GM18858 (cell line): ENCODE data around the gene OCA2.

ENCODE experiments used
- ATAC-seq: cut with Tn5 transposase; IDR thresholded peaks from one replicate; pipeline ENCODE4 v1.9.1; 2021; ENCODE audit not compliant: unreplicated experiment

Gene OCA2

DNA sequence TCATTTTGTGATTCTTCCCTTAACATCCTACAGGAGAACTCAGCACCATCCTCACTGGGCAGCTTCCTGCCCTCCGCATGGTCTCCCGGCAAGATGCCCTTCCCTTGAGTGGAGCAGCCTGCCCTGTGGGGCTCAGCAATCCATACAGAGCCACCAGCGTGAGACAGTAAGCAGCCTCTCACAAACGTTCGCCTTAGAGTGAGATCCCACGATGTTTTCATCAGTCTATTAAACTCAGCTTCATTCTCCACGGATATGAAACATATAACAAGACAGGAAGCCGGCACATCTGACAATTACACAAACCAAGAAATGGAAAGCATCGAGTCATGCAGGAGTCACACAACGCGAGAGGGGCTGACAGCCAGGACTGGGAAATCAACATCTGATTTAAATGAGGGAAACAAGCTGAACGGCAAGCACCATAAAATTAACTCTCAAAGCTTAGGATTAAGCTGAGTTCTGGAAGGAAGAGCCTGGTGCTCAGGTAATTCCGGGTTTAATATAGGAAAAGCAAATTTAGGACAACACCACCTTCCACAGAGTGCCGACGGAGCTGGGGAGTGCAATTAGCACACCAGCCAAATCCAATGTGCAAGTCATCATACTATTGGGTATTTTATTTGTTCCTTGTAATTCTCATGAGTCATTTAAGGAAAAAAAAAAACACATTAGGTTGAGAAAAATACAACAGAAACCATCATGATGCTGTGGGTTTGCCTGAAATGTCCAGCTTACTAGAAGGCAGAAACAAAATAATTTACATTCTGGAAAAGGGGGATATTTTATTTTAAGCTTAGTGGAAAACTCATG lies 272.0 kb downstream of the OCA2 start:
- no peak for ATAC-seq

DNA sequence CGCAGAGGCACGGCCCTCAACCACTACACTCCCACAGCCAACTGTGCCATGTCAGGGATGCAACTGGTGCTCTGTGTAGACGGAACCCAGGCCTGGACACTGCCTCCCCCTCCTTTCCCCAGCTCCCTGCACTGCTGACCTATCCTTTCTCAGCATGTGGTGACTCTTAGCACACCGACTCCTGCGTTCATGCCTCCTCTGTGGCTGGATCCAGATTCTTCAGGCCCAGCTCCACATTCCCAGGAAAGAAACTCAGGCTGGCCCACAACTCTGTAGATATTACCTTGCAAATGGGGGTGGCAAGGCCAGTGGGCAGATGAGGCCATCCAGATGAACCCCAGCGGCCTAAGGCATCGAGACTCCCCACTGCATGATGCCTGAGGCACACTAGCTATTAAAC lies 272.7 kb downstream of the OCA2 start:
- ATAC-seq = no peak

DNA sequence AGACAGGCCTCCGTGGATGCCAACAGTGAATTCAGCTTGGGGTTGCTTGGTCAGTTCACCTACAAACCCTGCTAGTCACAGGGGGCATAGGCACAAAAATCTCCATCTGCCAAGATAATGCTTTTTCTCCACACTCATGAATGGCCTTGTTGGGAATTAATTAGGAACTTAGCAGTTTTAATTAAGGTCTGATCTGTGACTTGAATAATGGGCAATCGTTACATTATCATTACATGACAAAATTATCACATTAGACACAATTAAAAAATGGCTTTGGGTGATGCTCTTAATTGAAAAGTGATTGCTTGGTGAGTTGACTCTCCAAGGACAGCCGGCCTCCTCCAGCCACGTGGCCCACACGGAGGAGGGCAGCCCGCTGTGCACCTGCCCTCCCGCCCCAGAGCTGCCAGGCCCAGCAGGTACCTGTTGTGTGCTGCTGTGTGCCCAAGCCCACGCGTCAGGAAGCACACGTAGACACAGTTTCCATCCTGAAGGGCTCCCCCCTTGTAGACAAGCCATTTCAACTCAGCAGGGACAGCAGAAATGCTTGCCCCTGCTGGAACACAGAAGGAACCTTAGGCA lies 274.2 kb downstream of the OCA2 start:
- ATAC-seq = no peak

DNA sequence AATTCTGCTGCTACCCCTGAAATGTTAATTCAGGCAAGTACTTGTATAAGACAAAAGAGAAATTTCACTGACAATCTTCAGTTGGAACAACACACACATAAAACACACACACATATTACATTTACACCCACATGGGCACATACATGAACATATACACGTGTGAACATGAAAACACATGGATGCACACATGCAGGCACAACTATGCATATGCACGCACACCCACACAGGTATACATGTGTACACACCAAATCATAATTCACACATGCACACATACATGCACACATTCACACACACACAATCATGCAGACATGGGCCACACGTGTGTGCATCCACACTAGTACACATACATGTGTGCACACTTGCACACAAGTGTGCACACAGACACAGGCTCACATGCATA lies 277.8 kb downstream of the OCA2 start:
- no peak for ATAC-seq

DNA sequence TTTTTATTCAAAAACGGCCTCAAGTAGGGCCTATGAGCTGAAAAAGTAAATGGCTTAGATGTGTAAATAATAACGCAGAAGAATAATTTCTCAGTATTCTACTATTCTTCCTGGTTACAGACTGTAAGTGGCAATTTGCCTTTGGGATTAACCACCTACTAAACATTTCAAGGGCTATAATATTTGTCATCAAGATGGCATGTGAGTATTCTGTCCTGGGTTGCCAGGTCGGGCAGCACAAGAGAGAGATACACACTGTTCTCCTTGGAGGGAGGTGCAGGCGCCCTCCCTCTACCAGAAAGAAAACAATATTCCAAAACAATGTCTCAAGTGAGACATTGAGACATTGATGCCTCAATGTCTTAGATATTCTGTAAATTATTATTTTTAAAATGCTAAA lies 278.4 kb downstream of the OCA2 start:
- no peak for ATAC-seq

DNA sequence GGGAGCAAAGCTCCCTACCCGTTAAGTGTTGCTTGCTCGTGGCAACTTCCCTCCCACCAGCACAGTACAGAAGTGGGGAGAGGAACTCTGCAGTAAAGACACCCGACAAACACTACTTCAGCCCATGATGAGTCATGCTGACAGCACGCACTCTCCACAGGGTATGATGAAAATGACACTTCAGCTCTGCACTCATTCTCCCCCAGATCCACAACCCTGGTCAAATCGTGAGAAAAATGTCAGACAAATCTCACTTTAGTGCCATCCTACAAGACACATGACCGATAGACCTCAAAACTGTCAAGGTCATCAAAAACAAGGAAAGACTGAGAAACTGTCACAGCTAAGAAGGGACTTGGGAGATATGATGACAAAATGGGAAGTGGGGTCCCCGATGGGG lies 278.9 kb downstream of the OCA2 start:
- ATAC-seq = no peak

DNA sequence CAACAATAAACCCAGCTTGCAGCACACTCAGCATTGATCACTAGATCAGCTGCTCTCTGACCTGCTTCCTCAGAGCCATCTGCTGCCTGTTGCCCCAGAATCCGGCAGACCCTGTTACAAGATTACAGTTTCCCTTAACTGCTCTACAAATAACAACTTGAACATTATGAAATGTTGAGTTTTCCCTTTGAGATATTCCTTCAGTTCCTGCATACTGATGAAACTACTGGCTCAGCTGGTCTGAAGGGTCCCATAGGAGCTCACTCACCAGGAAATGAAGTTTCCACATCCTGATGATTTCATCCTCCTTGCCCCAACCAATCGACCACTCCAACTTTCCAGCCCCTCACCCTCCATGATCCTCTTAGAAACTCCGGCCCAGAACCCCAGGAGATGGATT lies 281.9 kb downstream of the OCA2 start:
- ATAC-seq = no peak

DNA sequence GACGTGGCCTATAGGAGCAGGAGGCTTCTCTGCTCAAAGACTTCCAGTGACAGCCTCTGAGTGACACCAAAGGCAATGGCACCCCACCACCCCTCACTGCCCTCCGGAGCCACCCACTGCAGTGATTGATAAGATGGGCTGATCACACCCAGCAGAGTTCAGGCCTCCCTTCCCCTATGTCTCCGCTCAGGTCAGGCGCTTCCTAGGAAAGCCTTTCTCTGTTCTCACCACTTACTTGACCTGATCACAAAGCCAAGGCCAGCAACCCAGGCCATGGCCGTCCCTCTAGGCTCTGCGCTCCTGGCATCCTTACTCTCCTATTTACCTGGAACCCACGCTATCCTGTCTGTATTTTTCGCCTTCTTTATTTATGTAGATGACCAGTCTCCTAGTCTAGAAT lies 282.3 kb downstream of the OCA2 start:
- no peak for ATAC-seq

DNA sequence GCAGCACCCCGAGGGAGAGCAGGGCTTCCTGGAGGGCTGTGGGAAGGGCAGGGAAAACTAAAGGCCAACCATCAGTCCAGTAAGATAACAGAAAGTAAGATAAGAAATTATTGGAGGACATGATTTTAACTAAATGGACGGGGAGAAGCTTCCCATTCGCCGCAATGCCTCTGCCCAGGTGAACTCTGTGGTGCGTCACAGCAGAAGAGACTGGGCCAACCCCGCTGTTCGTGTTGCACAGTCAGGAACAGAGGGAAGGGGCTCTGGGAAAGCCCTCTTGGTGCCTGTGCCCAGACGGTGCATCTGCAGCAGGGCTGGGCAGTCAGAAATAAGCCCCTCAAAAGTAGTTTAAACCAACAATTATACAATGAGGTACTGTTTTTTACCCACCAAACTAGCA lies 284.1 kb downstream of the OCA2 start:
- ATAC-seq = no peak

DNA sequence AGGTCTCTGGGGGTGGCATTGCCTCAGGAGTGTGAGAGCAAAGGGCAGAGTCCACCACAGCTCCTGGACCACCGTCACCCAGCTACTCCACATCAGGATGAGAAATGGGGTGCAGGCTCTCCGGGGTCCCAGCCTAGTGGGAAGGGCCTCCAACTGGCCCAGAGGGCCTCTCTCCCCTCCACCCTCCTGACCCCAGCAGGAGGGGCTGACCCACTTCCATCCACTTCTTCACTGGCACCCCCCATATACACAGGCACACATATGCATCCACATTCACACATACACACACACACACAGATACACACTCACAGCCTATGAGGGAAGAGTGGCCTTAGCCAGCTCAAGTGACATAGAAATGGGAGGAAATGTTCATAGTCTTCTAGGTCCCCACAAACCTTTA lies 286.0 kb downstream of the OCA2 start:
- no peak for ATAC-seq

DNA sequence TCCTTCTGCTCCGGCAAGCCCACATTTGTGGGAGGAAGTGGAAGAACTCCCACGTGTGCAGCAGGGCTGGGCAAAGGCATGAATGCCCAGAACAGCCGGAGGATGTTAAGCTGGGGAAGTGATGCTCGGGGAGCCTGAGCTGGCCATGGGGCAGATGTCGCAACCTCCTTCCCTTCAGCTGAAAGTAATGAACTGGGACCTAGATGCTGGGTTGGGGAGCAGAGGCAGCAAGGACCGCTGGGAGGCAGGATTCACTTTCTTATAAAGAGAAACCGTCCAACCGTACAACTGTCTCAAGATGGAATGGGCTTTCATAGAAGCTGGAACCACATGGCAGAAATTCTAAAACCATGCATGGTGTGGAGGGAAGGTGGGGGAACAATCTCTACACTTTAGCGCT lies 290.9 kb downstream of the OCA2 start:
- ATAC-seq = no peak

DNA sequence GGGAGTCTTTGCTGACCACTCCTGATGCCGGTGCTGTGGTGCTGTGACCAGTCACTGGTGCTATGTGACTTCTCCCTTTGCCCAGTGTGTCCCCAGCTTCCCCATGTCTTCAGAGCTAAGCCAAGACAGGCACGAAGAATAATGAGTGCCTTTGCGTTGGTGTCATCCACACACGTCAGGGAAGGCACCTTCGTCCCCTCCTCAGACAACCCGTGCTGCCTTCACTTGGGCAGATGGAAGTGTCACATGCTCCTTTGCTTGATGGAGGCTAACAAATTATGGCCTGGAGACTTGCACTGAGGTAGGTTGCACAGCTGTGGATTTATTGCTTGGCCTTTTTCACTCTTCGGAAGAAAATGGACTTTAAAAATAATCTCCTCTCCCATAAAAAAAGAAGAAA lies 291.8 kb downstream of the OCA2 start:
- no peak for ATAC-seq

DNA sequence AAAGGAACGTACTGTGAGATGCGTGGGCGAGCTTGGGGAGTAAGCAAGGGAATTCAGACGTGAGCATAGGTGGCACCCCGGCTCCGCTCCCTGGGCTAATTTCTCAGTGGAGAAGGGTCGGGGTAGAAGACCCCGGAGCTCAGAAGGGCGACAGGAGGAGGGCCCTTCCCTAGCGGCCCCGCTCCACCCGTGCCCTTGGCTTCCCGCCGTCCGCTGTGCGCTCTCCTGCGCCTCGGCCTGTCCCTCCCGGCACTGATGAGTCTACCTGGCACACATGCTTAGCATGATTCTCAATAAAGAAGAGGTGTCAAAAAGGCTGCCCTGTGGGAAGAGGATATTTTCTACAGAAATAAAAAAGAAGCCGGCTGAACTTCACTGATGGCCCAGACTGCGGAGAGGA lies 292.7 kb downstream of the OCA2 start:
- no peak for ATAC-seq

DNA sequence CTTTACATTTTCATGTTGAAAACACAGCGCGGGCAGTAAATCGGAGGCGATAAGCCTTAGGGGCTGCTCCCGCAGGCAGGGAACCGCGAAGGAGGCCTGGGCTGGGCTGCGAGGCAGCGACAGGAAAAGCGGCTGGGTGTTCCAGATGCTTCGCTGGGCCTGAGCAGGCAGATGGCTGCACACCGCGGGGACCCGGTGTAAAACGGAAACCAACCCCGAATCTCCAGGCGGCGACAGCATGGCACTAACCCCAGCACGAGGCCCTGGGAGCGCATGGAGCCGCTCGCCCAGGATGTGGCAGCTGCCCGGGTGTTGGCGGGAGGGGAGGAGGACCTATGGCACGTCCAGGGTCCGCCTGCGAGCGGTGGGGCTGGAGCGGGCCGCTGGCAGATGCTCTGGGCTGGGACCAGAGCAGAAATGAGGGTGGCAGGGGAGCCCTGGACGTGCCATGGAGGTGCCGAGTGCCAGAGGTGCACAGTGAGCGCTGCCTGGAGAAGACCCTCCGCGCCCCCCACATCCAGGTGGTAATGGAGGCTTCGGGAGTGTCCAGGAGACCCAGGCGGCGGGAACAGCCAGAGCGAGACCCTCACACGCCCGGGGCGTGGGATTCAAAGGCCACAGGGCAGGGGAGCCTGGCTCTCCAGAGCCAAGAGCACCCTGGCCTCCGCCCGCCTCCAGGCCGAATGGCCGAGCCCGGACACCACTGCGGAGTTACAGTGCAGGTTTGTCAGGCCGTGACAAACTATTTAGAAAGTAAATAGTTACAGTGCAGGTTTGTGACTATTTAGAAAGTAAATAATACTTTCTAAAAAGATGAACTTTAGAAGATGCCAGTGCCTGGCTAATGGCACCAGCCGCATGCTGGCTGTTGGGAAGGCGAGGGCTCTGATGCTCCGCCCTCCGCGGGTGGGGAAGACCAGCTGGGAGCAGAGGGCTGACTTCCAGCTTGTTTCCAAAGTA lies 293.6 kb downstream of the OCA2 start:
- no peak for ATAC-seq

DNA sequence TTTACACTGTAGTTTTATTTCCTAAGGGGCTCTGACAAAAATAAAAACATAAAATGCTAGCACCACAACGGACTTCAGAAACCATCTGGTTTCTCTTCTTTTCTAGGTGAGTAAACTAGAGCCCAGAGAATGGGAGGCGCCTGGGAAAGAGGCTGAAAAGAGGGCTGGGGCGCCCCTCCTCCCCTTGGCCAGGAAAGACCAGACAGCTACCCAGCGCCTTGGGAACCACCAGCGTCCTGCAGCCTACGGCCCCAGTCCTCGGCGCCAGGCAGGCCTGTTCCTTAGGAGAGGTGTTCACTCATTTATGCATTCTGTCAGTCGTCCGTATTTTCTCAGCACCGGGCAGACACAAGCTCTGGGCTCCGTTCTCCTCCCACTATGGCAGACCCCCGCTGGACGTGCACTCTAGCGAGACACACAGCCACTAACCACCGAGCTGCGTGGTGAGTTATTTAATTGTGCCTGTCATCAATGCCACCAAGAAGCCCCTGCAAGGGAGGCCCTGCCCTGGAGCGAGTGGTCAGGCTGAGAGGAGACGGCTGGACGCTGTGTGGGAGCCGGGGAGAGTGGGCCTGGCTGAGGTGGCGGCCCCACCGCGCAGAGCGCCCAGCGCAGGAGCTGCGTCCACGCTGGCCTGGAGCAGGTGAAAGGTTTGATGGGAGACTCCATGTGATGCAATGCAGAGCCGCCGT lies 294.4 kb downstream of the OCA2 start:
- ATAC-seq = no peak

DNA sequence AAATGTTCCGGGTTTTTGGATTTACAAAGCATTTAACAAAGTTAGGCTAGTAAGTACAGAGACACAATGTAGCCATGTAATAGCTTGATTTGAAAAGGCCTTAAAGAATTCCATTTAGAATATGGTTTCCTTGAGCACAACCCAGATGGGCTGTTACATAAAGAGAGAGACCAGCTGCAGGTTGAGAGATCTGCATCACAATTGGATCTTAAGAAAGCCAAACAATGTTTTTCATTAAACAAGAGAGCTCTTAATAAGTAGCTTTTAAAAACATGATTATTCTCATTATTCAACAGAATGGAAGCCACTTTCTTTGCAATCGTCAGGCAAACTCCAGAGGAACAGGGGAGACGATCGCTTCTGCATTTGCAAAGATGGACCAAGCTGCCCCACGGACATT lies 300.3 kb downstream of the OCA2 start:
- ATAC-seq = no peak

DNA sequence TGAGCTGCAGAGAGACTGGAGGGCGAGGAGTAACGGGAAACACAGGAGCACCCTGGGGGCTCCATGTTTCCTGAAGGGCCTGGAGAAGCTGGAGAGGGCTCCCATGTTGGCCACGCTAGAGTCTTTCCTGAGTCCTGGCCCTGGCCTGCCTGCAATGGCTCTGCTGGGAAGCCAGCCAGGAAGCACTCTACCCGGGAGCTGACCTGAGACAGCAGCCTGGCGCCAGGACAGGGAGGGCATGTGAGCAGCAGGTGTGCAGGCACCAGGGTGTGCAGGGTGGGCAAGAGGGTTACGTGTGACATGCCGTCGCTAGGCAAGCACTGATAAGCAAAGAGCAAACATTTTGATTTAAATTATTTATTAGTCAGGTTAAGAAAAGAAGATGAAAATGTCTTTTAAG lies 301.4 kb downstream of the OCA2 start:
- no peak for ATAC-seq

DNA sequence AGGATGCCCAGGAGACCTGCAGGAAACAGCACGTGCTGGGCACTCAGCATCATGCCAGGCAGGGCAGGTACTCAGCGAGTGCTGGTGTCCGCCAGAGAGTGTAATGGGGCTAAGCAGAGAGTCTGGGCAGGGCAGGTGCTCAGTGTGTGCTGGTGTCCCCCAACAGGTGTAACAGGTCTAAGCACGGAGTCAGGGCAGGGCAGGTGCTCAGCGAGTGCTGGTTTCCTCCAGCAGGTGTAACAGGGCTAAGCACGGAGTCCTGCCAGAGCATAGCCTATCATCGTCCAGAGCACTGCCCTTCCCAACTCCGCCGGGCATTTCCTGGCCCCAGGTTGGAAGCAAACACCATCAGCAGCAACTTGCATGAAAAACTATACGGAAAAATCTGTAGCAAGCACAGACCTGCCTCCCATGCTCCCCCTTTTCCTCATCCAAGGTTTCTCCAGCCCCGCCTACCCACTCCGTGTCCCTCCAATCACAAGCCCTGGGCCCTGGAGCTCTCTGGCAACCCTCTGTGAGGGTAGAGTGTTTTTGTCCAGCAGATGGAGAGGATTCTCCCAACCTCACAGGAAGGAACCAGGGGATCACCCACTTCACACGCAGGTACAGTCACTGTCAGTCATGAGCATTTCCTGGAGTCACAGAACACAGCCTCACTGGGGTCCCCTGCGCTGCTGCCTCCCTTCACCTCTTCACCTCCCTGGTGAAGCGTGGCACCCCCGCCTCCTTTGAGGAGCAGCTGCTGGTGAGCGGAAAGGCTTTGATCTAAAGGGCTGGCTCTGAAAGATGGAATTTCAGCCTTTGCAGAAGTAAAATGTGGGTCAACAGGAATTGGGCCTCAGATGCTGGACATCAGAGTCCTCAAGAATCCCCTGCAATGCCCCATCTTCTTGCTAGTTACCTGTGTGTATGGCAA lies 302.5 kb downstream of the OCA2 start:
- ATAC-seq = no peak

DNA sequence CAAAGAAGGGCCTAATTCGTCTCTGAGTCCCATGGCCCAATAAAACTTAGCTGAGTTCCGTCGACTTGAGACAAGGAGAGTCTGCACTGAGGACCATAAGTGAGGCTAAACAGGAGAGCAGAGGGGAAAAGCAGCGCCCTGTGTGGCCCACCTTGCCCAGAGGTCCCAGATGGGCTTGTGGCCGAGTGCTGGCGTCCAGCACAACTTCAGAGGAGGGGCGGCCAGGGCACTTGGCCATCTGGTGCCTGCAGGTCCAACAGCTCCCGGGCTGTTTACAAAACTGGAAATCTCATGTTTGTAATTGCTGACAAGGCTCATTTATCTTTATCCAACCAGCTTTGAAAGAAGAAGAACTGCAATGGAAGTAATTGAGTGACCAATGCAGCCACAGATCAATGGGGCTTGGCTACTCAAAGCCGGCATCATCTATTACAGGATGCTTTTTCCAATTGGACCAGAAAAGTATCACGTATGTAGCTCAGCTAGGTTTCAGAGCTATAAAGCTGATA lies 306.3 kb downstream of the OCA2 start:
- no peak for ATAC-seq

DNA sequence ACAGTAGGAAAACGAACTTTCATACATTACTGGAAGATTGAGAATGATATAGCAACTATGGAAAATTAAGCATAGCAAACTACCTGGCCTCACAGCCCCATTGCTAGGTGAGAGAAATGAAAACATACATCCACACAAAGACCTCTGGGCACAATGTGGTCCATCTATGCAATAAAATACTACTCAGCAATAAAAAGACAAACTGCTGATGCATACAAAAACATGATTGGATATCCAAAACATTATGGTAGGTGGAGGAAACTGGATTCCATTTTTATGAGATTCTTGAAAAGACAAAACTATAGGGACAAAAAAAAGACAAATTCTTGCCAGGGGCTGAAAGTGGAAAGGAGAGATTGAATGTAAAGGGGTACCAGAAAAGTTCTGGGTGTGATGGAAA lies 308.8 kb downstream of the OCA2 start:
- no peak for ATAC-seq
